KMS-11 (cell line): ENCODE results near the gene SFTPD.

Experiments used
- H2AFZ ChIP-seq: fragments of 200-600 bp; sonication (generic); 2 replicates; pipeline ENCODE4 v1.6.1; 2016; ENCODE audit warnings: antibody characterized with exemption, mixed run types, low read depth
- H3K27ac ChIP-seq: fragments of 200-600 bp; sonication (generic); 2 replicates; pipeline ENCODE4 v1.6.1; 2016; ENCODE audit warnings: mild to moderate bottlenecking, mixed run types
- H3K27me3 ChIP-seq: fragments of 200-600 bp; sonication (generic); 2 replicates; pipeline ENCODE4 v1.6.1; 2017; ENCODE audit warnings: mild to moderate bottlenecking, low read depth, mixed run types, moderate library complexity; ENCODE audit not compliant: insufficient read depth
- H3K36me3 ChIP-seq: fragments of 200-600 bp; sonication (generic); 2 replicates; pipeline ENCODE4 v1.6.1; 2017; ENCODE audit warnings: mild to moderate bottlenecking, mixed run types; ENCODE audit not compliant: insufficient read depth
- H3K4me1 ChIP-seq: fragments of 200-600 bp; sonication (generic); 2 replicates; pipeline ENCODE4 v1.6.1; 2016; ENCODE audit warnings: mild to moderate bottlenecking, low read depth, mixed run types; ENCODE audit not compliant: poor library complexity, severe bottlenecking
- H3K4me2 ChIP-seq: fragments of 200-600 bp; sonication (generic); 2 replicates; pipeline ENCODE4 v1.7.0; 2016; ENCODE audit warnings: mild to moderate bottlenecking, mixed run types
- H3K4me3 ChIP-seq: fragments of 200-600 bp; sonication (generic); IDR thresholded peaks from 2 replicates; pipeline ENCODE4 v1.6.1; 2017; ENCODE audit warnings: low read depth, low read length, mixed read lengths; ENCODE audit not compliant: insufficient read depth
- H3K79me2 ChIP-seq: fragments of 200-600 bp; sonication (generic); 2 replicates; pipeline ENCODE4 v1.6.1; 2016; ENCODE audit warnings: low read depth, mixed run types; ENCODE audit not compliant: insufficient read depth
- H3K9ac ChIP-seq: fragments of 200-600 bp; sonication (generic); 2 replicates; pipeline ENCODE4 v1.6.1; 2016; ENCODE audit warnings: mild to moderate bottlenecking, mixed run types
- H4K20me1 ChIP-seq: fragments of 200-600 bp; sonication (generic); 2 replicates; pipeline ENCODE4 v1.6.1; 2016; ENCODE audit warnings: mild to moderate bottlenecking, mixed run types; ENCODE audit not compliant: insufficient read depth
- CTCF ChIP-seq: fragments of 200-600 bp; sonication (generic); conservative IDR thresholded peaks from 2 replicates; pipeline ENCODE4 v1.6.1; 2017; ENCODE audit warnings: low read depth, mild to moderate bottlenecking, antibody characterized with exemption, low read length, moderate library complexity, mixed read lengths

Gene SFTPD

GRCh38 chr10:79982362-79982800 lies 33.5 kb upstream of the SFTPD start:
- no peaks in the 10 kb centered on the region for H3K27me3 ChIP-seq
- H3K79me2 ChIP-seq = no peaks in the 10 kb centered on the region
- no peak overlapping the region for H3K4me2 ChIP-seq
- no peak overlapping the region for H2AFZ ChIP-seq
- no peak overlapping the region for H3K9ac ChIP-seq
- no peak overlapping the region for H3K27ac ChIP-seq
- no peak for TF ChIP-seq CTCF
- no peak overlapping the region for H3K4me3 ChIP-seq
- no peaks in the 10 kb centered on the region for H4K20me1 ChIP-seq
- no peaks in the 10 kb centered on the region for H3K4me1 ChIP-seq
- no peaks in the 10 kb centered on the region for H3K36me3 ChIP-seq

- no peak overlapping the region for H3K9ac ChIP-seq
- H3K4me2 ChIP-seq = no peak overlapping the region
- H3K27me3 ChIP-seq = no peaks in the 10 kb centered on the region
- H2AFZ ChIP-seq = no peak overlapping the region
- no peaks in the 10 kb centered on the region for H3K4me1 ChIP-seq
- TF ChIP-seq CTCF = no peak
- no peaks in the 10 kb centered on the region for H3K36me3 ChIP-seq
- H3K27ac ChIP-seq = no peak overlapping the region
- no peaks in the 10 kb centered on the region for H4K20me1 ChIP-seq
- H3K4me3 ChIP-seq = no peak overlapping the region
- H3K79me2 ChIP-seq = no peaks in the 10 kb centered on the region
Observed at GRCh38 chr10:79981450-79982361, 32.8 kb upstream of the SFTPD start.

GRCh38 chr10:79980711-79981110 lies 31.8 kb upstream of the SFTPD start:
- no peaks in the 10 kb centered on the region for H3K4me1 ChIP-seq
- H3K27me3 ChIP-seq = no peaks in the 10 kb centered on the region
- no peaks in the 10 kb centered on the region for H4K20me1 ChIP-seq
- H3K9ac ChIP-seq = no peak overlapping the region
- no peak for TF ChIP-seq CTCF
- H2AFZ ChIP-seq = no peak overlapping the region
- no peak overlapping the region for H3K4me2 ChIP-seq
- no peaks in the 10 kb centered on the region for H3K79me2 ChIP-seq
- no peak overlapping the region for H3K27ac ChIP-seq
- no peak overlapping the region for H3K4me3 ChIP-seq
- no peaks in the 10 kb centered on the region for H3K36me3 ChIP-seq

- Histone ChIP-seq H4K20me1 (no peaks in the 10 kb centered on the region), H3K4me1 (no peaks in the 10 kb centered on the region), H3K4me2 (no peak overlapping the region), H3K9ac (no peak overlapping the region), H2AFZ (no peak overlapping the region), H3K79me2 (no peaks in the 10 kb centered on the region), H3K36me3 (no peaks in the 10 kb centered on the region), H3K27me3 (no peaks in the 10 kb centered on the region), H3K4me3 (no peak overlapping the region), H3K27ac (no peak overlapping the region)
- no peak for TF ChIP-seq CTCF
Observed at GRCh38 chr10:79979976-79980687, 31.2 kb upstream of the SFTPD start.
